Natural killer cell treated with Interleukin-12 subunit alpha and Interleukin-12 subunit beta and Interleukin-15 and Interleukin-18, amount 100 ng/mL, for 72 hours (primary cell): ENCODE data around the gene LCLAT1. TPM values are rescaled to one million over a fixed set of nuclear protein-coding genes. Genes with fewer than 3 reads are reported as not detected.

Experiments used
- ATAC-seq, 2 donors: fragments of 150-1000 bp; cut with Tn5 transposase in 1 of 2; sonication (Bioruptor Pico), chemical (Tn5 transposase) in 1 of 2; 2 replicates each; pipeline ENCODE4 v1.10.0; 2021
- DNase-seq: peaks from one replicate; pipeline ENCODE4 v3.0.0; 2022; ENCODE audit warnings: low spot score
- H3K27ac Mint-ChIP-seq, 2 donors: 1 replicate in 1 of 2; 2 replicates in 1 of 2; pipeline ENCODE4 v1.8.0; 2022; ENCODE audit warnings: mixed read lengths in 2 of 2, mild to moderate bottlenecking in 1 of 2, moderate library complexity in 1 of 2
- H3K27me3 Mint-ChIP-seq, 2 donors: 1 replicate in 1 of 2; 2 replicates in 1 of 2; pipeline ENCODE4 v1.8.0; 2022; ENCODE audit warnings: mixed read lengths in 2 of 2
- H3K36me3 Mint-ChIP-seq: one replicate; pipeline ENCODE4 v1.8.0; 2022; ENCODE audit warnings: mixed read lengths
- H3K4me1 Mint-ChIP-seq, 2 donors: 1 replicate in 1 of 2; 2 replicates in 1 of 2; pipeline ENCODE4 v1.8.0; 2022; ENCODE audit warnings: low read depth in 2 of 2, mixed read lengths in 2 of 2, mild to moderate bottlenecking in 1 of 2
- H3K4me3 Mint-ChIP-seq: one replicate; pipeline ENCODE4 v1.8.0; 2022; ENCODE audit warnings: mixed read lengths
- H3K9me3 Mint-ChIP-seq: 2 replicates; pipeline ENCODE4 v1.8.0; 2022; ENCODE audit warnings: mixed read lengths
- total RNA-seq, 2 donors: library from RNA; stranded (reverse); gene quantifications; one replicate each; pipeline ENCODE4 v1.2.3, GENCODE V29; 2022

The LCLAT1 gene
- total RNA-seq, 2 donors from 2014 or later: 25.5 to 33.1 TPM

DNA sequence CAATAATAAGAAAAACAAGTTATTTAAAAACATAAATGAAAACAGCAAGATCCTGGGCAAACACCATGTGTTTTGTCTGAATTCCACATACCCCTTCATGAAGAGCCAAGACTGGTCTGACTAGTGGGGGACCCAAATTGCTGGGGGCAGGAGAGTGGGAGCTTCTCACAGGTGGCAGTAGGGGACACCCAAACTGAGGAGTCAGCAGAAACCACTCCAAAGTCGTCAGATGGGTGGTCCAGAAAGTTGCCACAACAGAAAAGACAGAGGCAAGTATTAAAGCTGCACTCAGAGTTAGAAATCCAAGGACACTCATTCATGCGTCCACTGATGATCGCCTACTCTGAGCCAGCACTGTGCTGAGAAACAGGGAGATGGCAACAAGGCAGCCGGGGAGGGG, 12.3 kb upstream of the LCLAT1 start:
- Mint-ChIP-seq H3K36me3 (no peaks in the 10 kb centered on the region), H3K9me3 (no peaks in the 10 kb centered on the region)

DNA sequence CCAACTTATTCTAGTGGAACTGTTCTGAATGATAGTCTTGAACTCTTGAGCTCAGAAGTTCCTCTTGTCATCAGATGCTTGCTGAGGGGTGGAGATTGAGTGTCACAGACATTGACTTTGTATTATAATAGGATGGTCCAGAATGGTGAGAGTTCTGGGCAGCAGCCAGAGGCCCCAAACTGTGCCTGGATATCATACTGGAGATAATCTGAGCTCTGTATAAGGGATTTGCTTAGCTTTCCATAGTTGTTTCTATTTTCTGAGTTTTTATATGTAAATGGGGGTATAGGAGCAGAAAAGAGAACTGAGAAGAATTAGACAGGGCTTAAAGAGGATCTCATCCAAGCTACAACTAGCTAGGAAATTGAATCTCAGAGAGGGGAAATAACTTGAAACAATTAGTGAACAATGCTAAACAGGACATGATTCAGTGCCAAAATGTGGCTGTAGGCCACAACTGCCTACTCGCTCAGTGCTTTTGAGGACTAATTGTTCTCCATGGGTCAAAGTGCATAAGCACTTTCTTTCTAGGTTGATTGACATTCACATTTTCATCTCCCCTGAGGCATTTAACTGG, 10.1 kb upstream of the LCLAT1 start:
- H3K4me3 Mint-ChIP-seq: peak overlapping the region; percentile 16
- ATAC-seq: peak; percentile 53 to 66

More for the DNA sequence above, 12.3 kb upstream of the LCLAT1 start:
- Mint-ChIP-seq H3K4me1 (peaks cover 20 to 21% of the 10 kb centered on the region in 2 donors), H3K27me3 (no peaks in the 10 kb centered on the region), H3K27ac (peak overlapping the region; percentile 21 to 68), H3K4me3 (no peak overlapping the region)
- ATAC-seq (no peak), DNase-seq (no peak)

DNA sequence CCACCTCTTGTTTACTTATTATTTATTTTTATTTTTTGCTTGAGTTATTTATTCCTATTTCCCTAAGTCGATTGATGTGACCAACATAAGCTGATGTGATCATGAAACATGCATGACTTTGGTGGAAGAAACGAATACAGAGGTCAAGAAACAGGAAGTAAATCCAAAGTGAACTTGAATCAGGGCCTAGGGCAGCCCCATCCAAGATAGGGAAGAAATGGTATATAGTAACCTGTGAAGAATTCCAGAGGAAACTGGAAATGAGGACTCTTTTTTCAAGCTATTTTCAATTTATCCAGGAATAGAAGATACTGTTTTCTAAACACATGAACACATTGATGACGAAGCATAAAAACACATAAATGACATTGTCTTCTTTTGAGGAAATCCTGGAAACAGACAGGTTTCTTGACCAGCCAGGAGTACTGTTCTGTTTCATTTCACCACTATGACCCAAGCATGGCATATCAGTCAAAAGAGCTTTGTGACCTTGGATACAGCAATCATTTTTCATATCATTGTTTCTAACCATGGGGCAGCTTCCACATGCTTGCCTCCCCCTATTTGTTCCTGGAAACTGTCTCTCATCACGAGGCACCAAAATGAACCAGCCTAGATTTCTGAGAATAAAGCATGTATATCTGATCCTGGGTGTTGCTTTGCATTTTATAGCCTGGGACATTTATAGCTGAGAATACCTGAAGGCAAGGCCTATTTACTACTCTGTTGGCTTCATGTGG, 9.1 kb upstream of the LCLAT1 start:
- no peak for DNase-seq
- H3K4me1 Mint-ChIP-seq: peaks cover 24 to 25% of the 10 kb centered on the region in 2 donors
- H3K36me3 Mint-ChIP-seq: no peaks in the 10 kb centered on the region
- peak overlapping the region; percentile 57 to 79 for H3K27ac Mint-ChIP-seq
- no peak overlapping the region for H3K4me3 Mint-ChIP-seq
- no peaks in the 10 kb centered on the region for H3K27me3 Mint-ChIP-seq
- ATAC-seq: no peak
- H3K9me3 Mint-ChIP-seq: no peaks in the 10 kb centered on the region

More for the DNA sequence above, 10.1 kb upstream of the LCLAT1 start:
- Mint-ChIP-seq H3K9me3 (no peaks in the 10 kb centered on the region), H3K4me1 (peaks cover 21 to 24% of the 10 kb centered on the region in 2 donors), H3K36me3 (no peaks in the 10 kb centered on the region), H3K27ac (peak overlapping the region; percentile 57 to 79), H3K27me3 (no peaks in the 10 kb centered on the region)
- no peak for DNase-seq

DNA sequence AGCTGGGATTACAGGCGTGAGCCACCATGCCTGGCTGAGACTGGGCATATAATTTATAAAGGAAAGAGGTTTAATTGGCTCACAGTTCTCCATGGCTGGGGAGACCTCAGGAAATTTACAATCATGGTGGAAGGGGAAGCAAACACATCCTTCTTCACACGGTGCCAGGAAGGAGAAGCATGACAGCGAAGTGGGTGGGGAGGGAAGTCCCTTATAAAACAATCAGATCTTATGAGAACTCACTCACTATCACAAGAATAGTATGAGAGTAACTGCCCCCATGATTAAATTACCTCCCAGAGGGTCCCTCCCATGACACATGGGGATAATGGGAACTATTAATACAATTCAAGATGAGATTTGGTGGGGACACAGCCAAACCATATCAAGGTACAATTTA, 7.8 kb upstream of the LCLAT1 start:
- H3K4me1 Mint-ChIP-seq: peaks cover 24 to 32% of the 10 kb centered on the region in 2 donors
- H3K36me3 Mint-ChIP-seq: no peaks in the 10 kb centered on the region
- ATAC-seq (no peak), DNase-seq (no peak)
- H3K4me3 Mint-ChIP-seq: no peak overlapping the region
- no peaks in the 10 kb centered on the region for H3K9me3 Mint-ChIP-seq
- peak overlapping the region in 1 of 2 donors; percentile 33 for H3K27ac Mint-ChIP-seq
- H3K27me3 Mint-ChIP-seq: no peaks in the 10 kb centered on the region

DNA sequence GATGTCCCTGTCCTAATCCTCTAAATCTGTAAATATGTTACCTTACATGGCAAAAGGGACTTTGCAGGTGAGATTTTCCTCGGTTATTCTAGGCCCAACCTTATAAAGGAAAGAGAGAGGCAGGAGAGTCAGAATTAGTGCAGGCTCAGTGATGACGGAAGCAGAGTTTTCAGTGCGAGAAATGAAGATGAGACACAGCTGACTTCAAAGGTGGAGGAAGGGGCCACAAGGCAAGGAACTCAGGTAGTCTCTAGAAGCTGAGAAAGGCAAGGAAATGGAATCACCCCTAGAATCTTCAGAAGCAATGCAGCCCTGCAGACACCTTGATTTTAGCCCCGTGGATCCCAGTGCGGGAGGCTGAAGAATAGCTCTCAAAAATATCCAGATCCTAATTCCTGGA, 7.2 kb upstream of the LCLAT1 start:
- ATAC-seq (no peak), DNase-seq (no peak)
- Mint-ChIP-seq H3K27ac (peak overlapping the region in 1 of 2 donors; percentile 33), H3K27me3 (no peaks in the 10 kb centered on the region), H3K4me1 (peaks cover 24 to 32% of the 10 kb centered on the region in 2 donors), H3K4me3 (no peak overlapping the region), H3K9me3 (no peaks in the 10 kb centered on the region), H3K36me3 (no peaks in the 10 kb centered on the region)

DNA sequence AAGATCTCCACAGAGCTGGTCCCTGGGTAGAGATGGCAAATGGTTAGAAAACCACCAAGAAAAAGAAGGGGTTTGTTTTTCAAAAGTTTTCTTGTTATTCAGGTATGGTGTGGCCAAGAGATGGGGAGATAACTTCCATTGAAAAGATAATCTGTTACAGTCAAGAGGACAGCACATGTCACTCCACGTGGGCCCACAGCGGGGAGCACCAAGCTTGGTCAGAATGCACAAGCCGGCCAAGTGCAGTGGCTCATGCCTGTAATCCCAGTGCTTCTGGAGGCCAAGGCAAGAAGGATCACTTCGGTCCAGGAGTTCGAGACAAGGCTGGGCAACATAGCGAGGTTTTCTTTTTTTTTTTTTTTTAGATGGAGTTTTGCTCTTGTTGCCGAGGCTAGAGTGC, 6.0 kb upstream of the LCLAT1 start:
- H3K9me3 Mint-ChIP-seq: no peaks in the 10 kb centered on the region
- no peaks in the 10 kb centered on the region for H3K27me3 Mint-ChIP-seq
- H3K36me3 Mint-ChIP-seq: no peaks in the 10 kb centered on the region
- no peak for ATAC-seq
- peaks cover 26 to 32% of the 10 kb centered on the region in 2 donors for H3K4me1 Mint-ChIP-seq
- no peak for DNase-seq
- no peak overlapping the region for H3K4me3 Mint-ChIP-seq
- H3K27ac Mint-ChIP-seq: peak overlapping the region; percentile 10 to 33

DNA sequence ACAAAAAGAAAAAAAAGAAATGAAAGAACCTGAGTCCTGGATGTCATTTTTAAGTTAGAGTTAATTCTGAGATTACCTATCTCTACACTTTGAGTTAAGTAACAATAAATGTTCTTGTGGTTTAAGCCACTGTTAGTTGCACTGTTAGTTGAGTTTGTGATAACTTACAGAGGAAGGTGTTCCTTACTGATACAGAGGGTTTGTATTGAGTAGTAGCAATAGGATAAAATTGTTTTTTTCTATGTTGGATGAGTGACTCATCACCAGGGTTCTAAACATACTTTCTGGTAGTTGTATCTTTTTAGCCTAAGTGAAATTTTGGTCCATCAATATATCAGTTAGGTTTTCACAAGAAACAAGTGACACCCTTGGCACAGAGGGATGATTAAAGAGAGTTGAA, 4.0 kb upstream of the LCLAT1 start:
- Mint-ChIP-seq H3K27me3 (no peaks in the 10 kb centered on the region), H3K9me3 (no peaks in the 10 kb centered on the region), H3K4me3 (no peak overlapping the region), H3K27ac (peak overlapping the region in 1 of 2 donors; percentile 85), H3K4me1 (peaks cover 27 to 32% of the 10 kb centered on the region in 2 donors), H3K36me3 (no peaks in the 10 kb centered on the region)
- DNase-seq (no peak), ATAC-seq (no peak)

DNA sequence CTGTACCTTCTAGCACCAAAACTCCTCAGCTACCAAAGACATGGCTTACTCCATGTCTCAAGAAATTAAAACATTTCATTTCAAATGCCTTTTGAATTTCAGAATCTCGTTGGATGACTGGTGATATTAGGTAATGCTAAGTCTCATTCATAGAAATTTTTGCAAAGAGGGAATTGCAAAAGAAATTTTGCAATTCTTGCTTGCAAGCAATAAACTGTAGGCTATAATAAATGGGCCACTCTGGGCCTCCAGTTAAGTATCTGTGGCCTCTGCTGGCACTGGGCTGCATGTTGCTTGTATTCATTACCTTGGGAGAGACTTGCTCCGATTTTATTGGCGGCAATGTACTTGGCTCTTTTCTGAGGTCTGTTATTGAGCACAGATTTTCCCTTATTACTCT, 2.8 kb upstream of the LCLAT1 start:
- Mint-ChIP-seq H3K36me3 (no peaks in the 10 kb centered on the region), H3K27me3 (no peaks in the 10 kb centered on the region), H3K27ac (no peak overlapping the region), H3K4me1 (peaks cover 32 to 36% of the 10 kb centered on the region in 2 donors), H3K9me3 (no peaks in the 10 kb centered on the region), H3K4me3 (no peak overlapping the region)
- ATAC-seq: no peak
- DNase-seq: no peak

DNA sequence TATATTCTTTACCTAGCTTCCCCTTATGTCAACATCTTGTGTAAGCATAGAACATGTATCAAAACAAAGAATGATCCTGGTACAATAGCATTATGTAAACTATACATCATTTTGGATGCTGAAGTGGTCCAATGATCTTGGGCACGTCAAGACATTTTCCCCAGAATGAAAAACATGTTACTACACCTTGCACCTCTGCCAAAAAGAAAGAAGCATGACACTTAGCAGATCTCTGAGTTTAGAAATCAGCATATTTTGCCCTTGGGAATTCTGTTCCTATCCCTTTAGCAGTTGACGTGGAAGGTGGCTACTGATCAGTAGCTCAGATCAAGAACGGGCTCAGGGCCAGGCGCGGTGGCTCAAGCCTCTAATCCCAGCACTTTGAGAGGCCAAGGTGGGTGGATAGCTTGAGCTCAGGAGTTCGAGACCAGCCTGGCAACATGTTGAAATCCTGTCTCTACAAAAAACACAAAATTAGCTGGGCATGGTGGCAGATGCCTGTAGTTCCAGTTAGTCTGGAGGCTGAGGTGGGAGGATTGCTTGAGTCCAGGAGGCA, 1.7 kb upstream of the LCLAT1 start:
- Mint-ChIP-seq H3K9me3 (no peaks in the 10 kb centered on the region), H3K36me3 (peaks cover 2% of the 10 kb centered on the region), H3K27ac (no peak overlapping the region), H3K4me1 (peaks cover 32 to 39% of the 10 kb centered on the region in 2 donors), H3K27me3 (no peaks in the 10 kb centered on the region), H3K4me3 (no peak overlapping the region)
- ATAC-seq (no peak), DNase-seq (no peak)

DNA sequence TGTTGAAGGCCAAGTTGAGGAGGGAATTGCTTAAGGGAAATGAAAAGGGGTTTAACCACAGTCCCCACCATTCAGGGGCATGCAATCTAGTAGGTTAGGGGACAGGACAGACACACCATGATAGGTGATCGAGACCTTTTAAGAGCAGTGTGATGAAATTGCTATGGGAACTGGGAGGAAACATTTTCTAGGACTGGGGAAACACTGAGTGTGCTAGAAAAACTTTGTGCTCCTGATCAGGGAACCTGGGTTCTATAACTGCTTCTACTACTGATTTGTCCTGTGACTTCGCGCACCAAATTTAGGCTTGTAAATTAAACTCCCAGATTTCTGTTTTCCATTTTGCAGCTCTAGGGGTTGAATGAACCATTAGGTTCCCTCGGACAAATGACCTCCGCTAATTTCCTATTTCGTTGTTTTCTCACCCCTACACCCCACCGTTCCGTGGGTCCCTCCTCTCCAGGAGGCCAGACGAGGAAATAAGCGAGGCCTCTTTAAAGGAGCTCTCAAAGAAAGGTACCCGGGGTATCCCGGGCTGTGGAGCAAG, 371 bp upstream of the LCLAT1 start:
- no peaks in the 10 kb centered on the region for H3K27me3 Mint-ChIP-seq
- peaks cover 6% of the 10 kb centered on the region for H3K36me3 Mint-ChIP-seq
- DNase-seq (no peak), ATAC-seq (no peak)
- H3K4me1 Mint-ChIP-seq: peaks cover 35 to 47% of the 10 kb centered on the region in 2 donors
- H3K9me3 Mint-ChIP-seq: no peaks in the 10 kb centered on the region
- peak overlapping the region; percentile 89 to 97 for H3K27ac Mint-ChIP-seq
- peak overlapping the region; percentile 95 for H3K4me3 Mint-ChIP-seq

DNA sequence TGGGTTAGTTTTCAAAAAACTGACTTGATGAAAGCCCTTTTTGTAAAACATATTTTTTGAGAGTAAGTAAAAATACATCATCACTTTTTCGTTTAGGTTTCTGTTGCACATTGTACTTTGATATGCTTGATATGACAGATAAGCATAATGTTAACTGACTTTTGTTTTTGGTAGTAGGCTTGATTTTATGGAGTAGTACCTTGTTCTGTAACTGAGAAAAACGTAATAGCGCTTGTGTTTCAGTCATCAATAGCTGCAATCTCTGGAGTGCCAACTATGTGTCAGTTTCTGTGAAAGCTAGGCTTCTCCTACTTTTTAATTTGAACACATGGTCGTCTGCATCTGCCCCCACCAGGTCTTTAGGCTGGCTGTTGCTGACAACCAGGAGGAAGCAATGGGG, 1.3 kb downstream of the LCLAT1 start:
- H3K27ac Mint-ChIP-seq: peak overlapping the region; percentile 89 to 97
- H3K36me3 Mint-ChIP-seq: peaks cover 6% of the 10 kb centered on the region
- peak overlapping the region; percentile 95 for H3K4me3 Mint-ChIP-seq
- no peak for ATAC-seq
- H3K27me3 Mint-ChIP-seq: no peaks in the 10 kb centered on the region
- no peaks in the 10 kb centered on the region for H3K9me3 Mint-ChIP-seq
- peaks cover 35 to 41% of the 10 kb centered on the region in 2 donors for H3K4me1 Mint-ChIP-seq
- no peak for DNase-seq

DNA sequence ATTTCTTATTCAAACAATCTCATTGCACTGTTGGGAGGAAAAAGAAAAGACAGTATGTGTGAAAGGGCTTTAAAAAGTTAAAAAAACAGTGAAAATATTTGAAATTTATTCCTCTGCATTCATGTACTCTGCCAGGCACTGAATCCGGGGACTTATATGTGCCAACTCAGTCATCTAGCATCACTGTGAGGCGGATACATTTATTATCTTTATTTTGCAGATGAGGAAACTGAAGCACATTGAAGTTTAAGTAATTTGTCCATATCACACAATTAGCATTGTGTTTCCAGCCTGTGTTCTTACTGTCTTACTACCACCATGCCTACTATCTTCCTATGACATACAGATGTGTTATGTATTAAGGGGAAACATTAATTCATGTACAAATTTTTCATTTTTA, 1.8 kb downstream of the LCLAT1 start:
- DNase-seq (no peak), ATAC-seq (no peak)
- Mint-ChIP-seq H3K9me3 (no peaks in the 10 kb centered on the region), H3K27me3 (no peaks in the 10 kb centered on the region), H3K27ac (peak overlapping the region; percentile 89 to 97), H3K4me3 (peak overlapping the region; percentile 95), H3K36me3 (peaks cover 6% of the 10 kb centered on the region), H3K4me1 (peaks cover 35 to 38% of the 10 kb centered on the region in 2 donors)

DNA sequence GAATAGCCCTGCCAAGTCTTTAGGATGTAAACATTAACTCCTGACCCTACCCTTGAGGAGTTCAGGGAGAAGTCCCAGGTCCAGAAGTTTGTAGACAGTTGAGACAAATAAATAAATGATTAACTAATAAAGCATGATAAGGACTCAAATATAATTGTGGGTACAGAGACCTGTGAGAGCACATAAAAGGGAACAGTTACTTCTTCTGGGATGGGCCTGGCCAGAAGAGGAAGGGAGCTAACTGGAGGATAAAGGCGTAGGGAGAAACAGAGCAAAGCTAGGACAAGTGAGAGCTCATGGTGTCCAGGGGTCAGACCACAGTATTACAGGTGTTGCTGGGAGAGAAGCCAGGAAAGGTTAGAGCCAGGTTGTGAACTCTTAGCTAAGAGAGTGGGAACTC, 3.0 kb downstream of the LCLAT1 start:
- no peak overlapping the region for H3K4me3 Mint-ChIP-seq
- H3K9me3 Mint-ChIP-seq: no peaks in the 10 kb centered on the region
- DNase-seq (no peak), ATAC-seq (no peak)
- H3K4me1 Mint-ChIP-seq: peaks cover 35 to 38% of the 10 kb centered on the region in 2 donors
- no peak overlapping the region for H3K27ac Mint-ChIP-seq
- H3K27me3 Mint-ChIP-seq: no peaks in the 10 kb centered on the region
- peaks cover 6% of the 10 kb centered on the region for H3K36me3 Mint-ChIP-seq

DNA sequence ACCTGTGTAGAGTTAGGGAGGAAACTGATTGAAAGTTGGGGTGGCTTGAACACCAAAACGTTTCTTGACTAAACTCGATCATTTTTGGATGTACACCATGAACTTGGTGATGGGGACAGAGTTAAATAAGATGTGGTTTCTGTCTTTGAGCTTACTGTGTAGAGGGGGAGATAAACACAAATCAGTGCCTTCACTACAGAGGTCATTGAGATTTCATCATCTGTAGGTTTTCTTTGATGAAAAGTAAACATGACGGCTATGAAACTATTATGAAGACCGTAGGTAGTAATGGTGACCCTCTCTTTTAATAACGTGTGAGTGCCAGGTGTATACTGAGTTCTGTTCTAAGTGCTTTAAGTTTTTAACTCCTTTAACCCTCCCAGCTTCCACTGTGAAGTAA, 6.5 kb downstream of the LCLAT1 start:
- peaks cover 6% of the 10 kb centered on the region for H3K36me3 Mint-ChIP-seq
- H3K27ac Mint-ChIP-seq: no peak overlapping the region
- peaks cover 24 to 33% of the 10 kb centered on the region in 2 donors for H3K4me1 Mint-ChIP-seq
- no peak overlapping the region for H3K4me3 Mint-ChIP-seq
- H3K9me3 Mint-ChIP-seq: no peaks in the 10 kb centered on the region
- DNase-seq (no peak), ATAC-seq (no peak)
- no peaks in the 10 kb centered on the region for H3K27me3 Mint-ChIP-seq
